PC-9 (cell line): ENCODE data around the gene ANKRD1.
"Not testable (repeated sequence)": the region's sequence is repeated elsewhere in the genome, so short reads cannot be mapped to it uniquely, and the experiment has no call there.

Experiments used
- EZH2 ChIP-seq: fragments of 200-600 bp; sonication (generic); IDR thresholded peaks from 2 replicates; pipeline ENCODE4 v1.8.0; 2017; ENCODE audit warnings: antibody characterized with exemption, low read depth
- TF ChIP-seq, protein P1 (sequence below): fragments of 200-600 bp; sonication (generic); conservative IDR thresholded peaks from 2 replicates; pipeline ENCODE4 v1.6.1; 2017; ENCODE audit warnings: mixed run types, antibody characterized with exemption, mild to moderate bottlenecking, moderate library complexity

DNA sequence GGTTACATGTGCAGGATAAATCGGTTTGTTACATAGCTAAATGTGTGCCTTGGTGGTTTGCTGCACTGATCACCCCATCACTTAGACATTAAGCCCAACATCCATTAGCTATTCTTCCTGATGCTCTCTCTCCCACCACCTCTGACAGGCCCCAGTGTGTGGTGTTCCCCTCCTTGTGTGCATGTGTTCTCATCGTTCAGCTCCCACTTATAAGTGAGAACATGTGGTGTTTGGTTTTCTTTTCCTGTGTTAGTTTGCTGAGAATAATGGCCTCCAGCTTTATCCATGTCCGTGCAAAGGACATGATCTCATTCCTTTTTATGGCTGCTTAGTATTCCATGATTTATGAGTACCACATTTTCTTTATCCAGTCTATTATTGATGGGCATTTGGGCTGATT lies 22.1 kb upstream of the ANKRD1 start:
- not testable (repeated sequence) for TF ChIP-seq EZH2
- TF ChIP-seq, protein P1, sequence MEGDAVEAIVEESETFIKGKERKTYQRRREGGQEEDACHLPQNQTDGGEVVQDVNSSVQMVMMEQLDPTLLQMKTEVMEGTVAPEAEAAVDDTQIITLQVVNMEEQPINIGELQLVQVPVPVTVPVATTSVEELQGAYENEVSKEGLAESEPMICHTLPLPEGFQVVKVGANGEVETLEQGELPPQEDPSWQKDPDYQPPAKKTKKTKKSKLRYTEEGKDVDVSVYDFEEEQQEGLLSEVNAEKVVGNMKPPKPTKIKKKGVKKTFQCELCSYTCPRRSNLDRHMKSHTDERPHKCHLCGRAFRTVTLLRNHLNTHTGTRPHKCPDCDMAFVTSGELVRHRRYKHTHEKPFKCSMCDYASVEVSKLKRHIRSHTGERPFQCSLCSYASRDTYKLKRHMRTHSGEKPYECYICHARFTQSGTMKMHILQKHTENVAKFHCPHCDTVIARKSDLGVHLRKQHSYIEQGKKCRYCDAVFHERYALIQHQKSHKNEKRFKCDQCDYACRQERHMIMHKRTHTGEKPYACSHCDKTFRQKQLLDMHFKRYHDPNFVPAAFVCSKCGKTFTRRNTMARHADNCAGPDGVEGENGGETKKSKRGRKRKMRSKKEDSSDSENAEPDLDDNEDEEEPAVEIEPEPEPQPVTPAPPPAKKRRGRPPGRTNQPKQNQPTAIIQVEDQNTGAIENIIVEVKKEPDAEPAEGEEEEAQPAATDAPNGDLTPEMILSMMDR = not testable (repeated sequence)
